Brain microvascular endothelial cell (primary cell): ENCODE results near the gene ANKRD66.

Experiments used
- DNase-seq: peaks from one replicate; pipeline ENCODE4 v3.0.0-alpha.2; 2020
- H3K27ac ChIP-seq: fragments of 250-450 bp; sonication (Bioruptor Pico); 2 replicates; pipeline ENCODE4 v1.5.1; 2020; ENCODE audit warnings: mild to moderate bottlenecking, moderate library complexity
- H3K27me3 ChIP-seq: fragments of 250-450 bp; sonication (Bioruptor Pico); replicated peaks from 2 replicates; pipeline ENCODE4 v1.5.1; 2020; ENCODE audit warnings: mild to moderate bottlenecking
- H3K36me3 ChIP-seq: fragments of 250-450 bp; sonication (Bioruptor Pico); replicated peaks from 2 replicates; pipeline ENCODE4 v1.5.1; 2020; ENCODE audit warnings: mild to moderate bottlenecking
- H3K4me3 ChIP-seq: 2 replicates; pipeline ENCODE4 v1.5.1; 2011; ENCODE audit warnings: low read depth, mild to moderate bottlenecking, control low read depth, low read length, moderate library complexity
- CTCF ChIP-seq: IDR thresholded peaks from 2 replicates; pipeline ENCODE4 v1.5.1; 2011; ENCODE audit warnings: low read depth, mild to moderate bottlenecking, moderate library complexity, low read length, control low read depth, inconsistent platforms; ENCODE audit errors: missing control alignments
- in situ Hi-C: cut with HindIII; loops from 2 replicates; pipeline ENCODE4 v1.10.0; 2017; ENCODE audit warnings: low sequenced_read_pairs, low pct_ligation_motif_present

ANKRD66 gene

GRCh38 chr6:46755865-46756264, 9.1 kb downstream of the ANKRD66 start:
- Histone ChIP-seq H3K36me3 (no peaks in the 10 kb centered on the region), H3K27ac (no peak overlapping the region), H3K27me3 (no peaks in the 10 kb centered on the region), H3K4me3 (no peak overlapping the region)
- no peak for DNase-seq
- no peak for TF ChIP-seq CTCF
- in situ Hi-C loops, result no loop called here

- Histone ChIP-seq H3K27ac (no peak overlapping the region), H3K27me3 (no peaks in the 10 kb centered on the region), H3K4me3 (no peak overlapping the region), H3K36me3 (no peaks in the 10 kb centered on the region)
- no peak for TF ChIP-seq CTCF
- in situ Hi-C loops, result no loop called here
- DNase-seq, result no peak
Measured at GRCh38 chr6:46756469-46757213, 9.9 kb downstream of the ANKRD66 start.

GRCh38 chr6:46757214-46757596, 10.5 kb downstream of the ANKRD66 start:
- no peak overlapping the region for H3K27ac ChIP-seq
- DNase-seq, result no peak
- TF ChIP-seq CTCF, result no peak
- H3K27me3 ChIP-seq, result no peaks in the 10 kb centered on the region
- H3K4me3 ChIP-seq, result no peak overlapping the region
- H3K36me3 ChIP-seq, result no peaks in the 10 kb centered on the region
- in situ Hi-C loops, result no loop called here

- Histone ChIP-seq H3K27ac (no peak overlapping the region), H3K4me3 (no peak overlapping the region), H3K36me3 (no peaks in the 10 kb centered on the region), H3K27me3 (no peaks in the 10 kb centered on the region)
- in situ Hi-C loops, result no loop called here
- no peak for TF ChIP-seq CTCF
- no peak for DNase-seq
Measured at GRCh38 chr6:46758960-46759753, 12.4 kb downstream of the ANKRD66 start.

GRCh38 chr6:46760925-46761324, 14.2 kb downstream of the ANKRD66 start:
- Histone ChIP-seq H3K4me3 (no peak overlapping the region), H3K36me3 (no peaks in the 10 kb centered on the region), H3K27me3 (no peaks in the 10 kb centered on the region), H3K27ac (no peak overlapping the region)
- in situ Hi-C loops, result no loop called here
- DNase-seq, result no peak
- TF ChIP-seq CTCF, result no peak
